Transverse colon (tissue), 4 donors: ENCODE data around the gene MAP4K3.

Experiments used
- EP300 ChIP-seq: sonication (generic); formaldehyde crosslinking; IDR thresholded peaks from one replicate; pipeline ENCODE4 v1.6.1; 2017; ENCODE audit warnings: antibody characterized with exemption, low read depth
- POLR2A ChIP-seq: fragments of 450-650 bp; IDR thresholded peaks from one replicate; pipeline ENCODE4 v1.6.1; 2016; ENCODE audit warnings: antibody characterized with exemption, mild to moderate bottlenecking, moderate library complexity
- POLR2AphosphoS5 ChIP-seq, 3 donors: sonication (generic); formaldehyde crosslinking; IDR thresholded peaks; one replicate each; pipeline ENCODE4 v1.6.1; 2016; ENCODE audit warnings: antibody characterized with exemption in 3 of 3
- TF ChIP-seq, protein P1 (sequence below), 5 experiments: fragments of 200-600 bp in 3 of 5; fragments of 450-650 bp in 2 of 5; sonication (generic) in 3 of 5; IDR thresholded peaks; 1 replicate in 2 of 5; 2 replicates in 3 of 5; pipeline ENCODE4 v1.5.1; 2016 to 2017; ENCODE audit warnings: antibody characterized with exemption in 5 of 5, inconsistent platforms in 3 of 5, mild to moderate bottlenecking in 2 of 5, moderate library complexity in 1 of 5

DNA sequence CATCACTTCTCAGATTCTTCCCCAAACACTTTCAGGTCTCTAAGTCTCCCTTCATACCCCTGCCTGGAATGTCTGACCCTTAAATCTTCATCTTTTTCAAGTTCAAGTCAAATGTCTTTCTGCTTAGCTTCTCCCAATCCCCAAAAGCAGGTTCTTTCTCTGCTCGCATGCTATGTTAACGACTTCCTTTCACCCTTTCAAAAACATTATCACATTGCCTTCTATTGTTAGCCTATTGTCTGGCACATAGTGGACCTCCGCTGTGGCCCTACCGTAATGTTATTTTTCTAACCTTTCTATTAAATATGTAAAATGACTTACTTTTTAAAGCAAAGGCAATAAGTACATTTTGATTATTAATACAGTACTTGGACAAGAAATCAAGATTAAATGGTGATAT, 195.5 kb downstream of the MAP4K3 start:
- TF ChIP-seq, protein P1, sequence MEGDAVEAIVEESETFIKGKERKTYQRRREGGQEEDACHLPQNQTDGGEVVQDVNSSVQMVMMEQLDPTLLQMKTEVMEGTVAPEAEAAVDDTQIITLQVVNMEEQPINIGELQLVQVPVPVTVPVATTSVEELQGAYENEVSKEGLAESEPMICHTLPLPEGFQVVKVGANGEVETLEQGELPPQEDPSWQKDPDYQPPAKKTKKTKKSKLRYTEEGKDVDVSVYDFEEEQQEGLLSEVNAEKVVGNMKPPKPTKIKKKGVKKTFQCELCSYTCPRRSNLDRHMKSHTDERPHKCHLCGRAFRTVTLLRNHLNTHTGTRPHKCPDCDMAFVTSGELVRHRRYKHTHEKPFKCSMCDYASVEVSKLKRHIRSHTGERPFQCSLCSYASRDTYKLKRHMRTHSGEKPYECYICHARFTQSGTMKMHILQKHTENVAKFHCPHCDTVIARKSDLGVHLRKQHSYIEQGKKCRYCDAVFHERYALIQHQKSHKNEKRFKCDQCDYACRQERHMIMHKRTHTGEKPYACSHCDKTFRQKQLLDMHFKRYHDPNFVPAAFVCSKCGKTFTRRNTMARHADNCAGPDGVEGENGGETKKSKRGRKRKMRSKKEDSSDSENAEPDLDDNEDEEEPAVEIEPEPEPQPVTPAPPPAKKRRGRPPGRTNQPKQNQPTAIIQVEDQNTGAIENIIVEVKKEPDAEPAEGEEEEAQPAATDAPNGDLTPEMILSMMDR (IDR thresholded peaks at IDR 0.05), result no peak
- no peak for TF ChIP-seq EP300
- no peak for TF ChIP-seq POLR2A
- no peak for TF ChIP-seq POLR2AphosphoS5 (IDR thresholded peaks at IDR 0.05)
